Endothelial cell of hepatic sinusoid (primary cell): ENCODE measurements around the gene THSD7A.

Source experiments
- in situ Hi-C: cut with HindIII; loops from 2 replicates; pipeline ENCODE4 v1.10.0; 2017; ENCODE audit warnings: low sequenced_read_pairs

Gene THSD7A

DNA sequence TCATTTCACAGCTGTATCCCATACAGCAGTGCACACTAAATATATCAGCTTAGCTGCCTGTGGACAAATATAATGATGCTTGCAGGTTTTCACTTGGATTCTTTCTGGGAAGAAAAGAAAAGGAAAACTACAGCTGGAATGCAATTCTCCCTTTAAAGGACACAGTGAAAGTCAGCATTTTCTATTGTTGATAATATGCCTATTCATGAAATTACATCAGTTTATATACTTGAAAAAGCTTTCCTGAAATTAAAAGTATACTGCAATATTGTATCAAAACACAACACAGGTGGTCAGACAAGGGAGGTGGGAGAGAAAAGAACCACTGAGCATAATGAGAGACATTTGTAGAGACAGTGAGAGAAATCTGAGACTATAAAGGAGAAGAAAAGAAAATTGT is 20.3 kb downstream of the THSD7A start:
- in situ Hi-C loops: no loop called here

DNA sequence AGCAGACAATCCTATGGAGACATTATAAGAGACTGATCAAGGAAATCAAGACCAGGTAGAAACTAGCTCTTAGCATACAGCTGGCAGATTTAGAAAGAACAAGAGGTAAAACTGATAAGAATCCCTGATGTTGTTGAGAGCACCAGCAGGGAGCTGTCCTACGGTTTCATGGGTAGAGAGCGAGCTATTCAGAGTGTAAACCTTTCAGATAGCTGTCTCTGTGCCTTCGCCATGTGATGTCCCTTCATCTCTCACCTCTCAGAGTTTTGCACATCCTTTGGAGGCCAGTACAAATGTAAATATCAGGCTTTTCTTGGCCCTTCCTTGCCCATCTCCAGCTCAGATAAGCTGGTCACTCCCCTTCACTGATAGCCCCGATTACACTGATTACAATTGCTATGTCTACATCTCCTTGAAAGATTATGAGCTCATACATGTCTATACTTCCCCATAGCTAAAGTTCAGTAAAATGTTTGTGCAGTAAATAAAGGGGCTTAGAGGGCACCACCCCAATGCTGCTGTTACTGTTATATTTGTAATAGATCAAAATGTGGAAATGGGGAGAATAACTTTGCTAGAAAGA is 21.9 kb downstream of the THSD7A start:
- in situ Hi-C loops: no loop called here

- in situ Hi-C loops: no loop called here
Observed at GRCh38 chr7:11807000-11807399, 25.0 kb downstream of the THSD7A start.

DNA sequence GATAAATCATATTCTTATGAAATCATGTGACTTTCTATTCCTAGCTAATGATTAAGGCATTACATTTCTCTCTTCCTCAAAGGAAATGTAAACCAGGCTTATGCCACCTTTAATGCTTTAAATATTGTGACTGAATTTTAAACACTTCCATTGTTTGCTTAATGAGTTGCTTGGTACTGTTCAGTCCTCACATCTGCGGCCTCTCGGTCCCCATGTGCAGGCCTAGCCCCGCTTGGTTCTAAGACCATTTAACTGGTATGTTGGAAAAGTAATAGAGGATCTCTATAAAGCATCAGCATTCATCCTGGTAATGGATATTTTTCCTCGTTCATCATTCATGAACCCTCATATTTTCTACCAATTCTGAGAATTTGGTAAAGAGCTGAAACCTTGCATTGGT is 27.4 kb downstream of the THSD7A start:
- in situ Hi-C loops: no loop called here

- in situ Hi-C loops: no loop called here
Observed at GRCh38 chr7:11795231-11795630, 36.8 kb downstream of the THSD7A start.

DNA sequence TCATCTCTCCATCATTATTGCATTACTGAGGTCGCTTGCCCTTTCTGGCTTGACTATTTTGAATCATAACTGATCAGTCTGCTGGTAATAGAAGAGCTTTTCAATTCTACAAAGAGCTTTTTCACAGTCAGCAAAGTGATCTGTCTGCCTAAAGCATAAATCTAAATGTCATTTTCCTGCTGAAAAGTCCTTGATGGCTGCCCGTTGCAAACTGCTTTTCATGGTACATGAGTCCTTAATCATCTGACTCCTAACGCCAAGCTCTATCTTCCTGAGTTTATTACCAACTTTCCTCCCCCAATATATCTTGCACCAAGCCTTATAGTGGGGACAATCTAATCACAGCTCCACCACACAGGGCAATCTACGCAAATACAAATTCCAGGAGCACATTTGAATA is 39.8 kb downstream of the THSD7A start:
- in situ Hi-C loops: no loop called here

GRCh38 chr7:11788568-11788967 is 43.4 kb downstream of the THSD7A start:
- in situ Hi-C loops: no loop called here

- in situ Hi-C loops: no loop called here
Observed at GRCh38 chr7:11787534-11787933, 44.5 kb downstream of the THSD7A start.

GRCh38 chr7:11786186-11786585 is 45.8 kb downstream of the THSD7A start:
- in situ Hi-C loops: no loop called here

DNA sequence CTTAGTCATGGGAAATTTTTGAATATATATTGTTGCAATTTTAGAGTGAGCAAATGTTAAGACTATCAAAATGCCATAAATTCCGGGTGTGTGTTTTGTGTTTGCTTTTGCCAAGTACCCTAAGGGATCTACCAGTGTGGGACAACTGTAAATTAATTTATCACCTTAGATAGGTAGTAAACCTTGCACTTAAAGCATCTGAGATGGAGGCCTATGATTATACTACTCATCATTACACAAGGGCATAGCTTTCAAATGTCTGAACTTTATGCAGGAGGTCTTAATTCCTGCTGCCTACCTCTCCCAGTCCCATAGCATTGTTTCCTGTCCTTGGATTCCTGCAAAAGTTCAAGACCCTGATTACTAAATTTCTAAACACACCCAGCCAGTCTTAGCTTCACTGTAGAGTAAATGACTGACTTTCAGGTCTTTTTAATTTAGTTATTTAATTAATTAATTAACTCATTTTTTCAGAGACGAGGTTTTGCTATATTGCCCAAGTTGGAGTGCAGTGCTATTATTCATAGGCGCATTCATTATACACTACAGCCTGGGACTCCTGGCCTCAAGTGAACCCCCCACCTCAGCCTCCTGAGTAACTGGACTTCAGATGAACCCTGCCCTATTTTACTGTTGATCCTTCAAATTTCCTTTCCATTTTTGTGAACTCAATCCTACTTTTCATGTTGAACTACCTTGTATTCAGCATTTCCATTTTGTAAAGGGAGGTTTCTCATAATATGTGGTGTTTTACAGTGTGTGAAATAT is 47.0 kb downstream of the THSD7A start:
- in situ Hi-C loops: no loop called here

GRCh38 chr7:11779864-11780674 is 51.9 kb downstream of the THSD7A start:
- in situ Hi-C loops: no loop called here

GRCh38 chr7:11776039-11776438 is 56.0 kb downstream of the THSD7A start:
- in situ Hi-C loops: no loop called here

DNA sequence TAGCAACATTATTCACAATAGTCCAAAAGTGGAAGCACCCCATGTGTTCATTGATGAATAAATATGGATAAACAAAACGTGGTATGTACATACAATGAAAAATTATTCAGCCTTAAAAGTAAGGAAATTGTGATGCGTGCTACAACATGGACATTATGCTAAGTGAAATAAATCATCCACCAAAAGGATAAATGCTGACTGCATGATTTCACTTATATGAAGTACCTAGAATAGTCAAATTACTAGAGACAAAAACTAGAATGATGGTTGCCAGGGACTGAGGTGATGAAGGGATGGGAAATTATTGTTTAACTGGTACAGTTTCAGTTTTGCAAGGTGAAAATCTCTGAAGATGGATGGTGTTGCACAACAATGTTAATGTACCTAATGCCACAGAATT is 56.6 kb downstream of the THSD7A start:
- in situ Hi-C loops: no loop called here

GRCh38 chr7:11768263-11768662 is 63.7 kb downstream of the THSD7A start:
- in situ Hi-C loops: no loop called here

- in situ Hi-C loops: no loop called here
Observed at GRCh38 chr7:11767148-11767547, 64.8 kb downstream of the THSD7A start.

DNA sequence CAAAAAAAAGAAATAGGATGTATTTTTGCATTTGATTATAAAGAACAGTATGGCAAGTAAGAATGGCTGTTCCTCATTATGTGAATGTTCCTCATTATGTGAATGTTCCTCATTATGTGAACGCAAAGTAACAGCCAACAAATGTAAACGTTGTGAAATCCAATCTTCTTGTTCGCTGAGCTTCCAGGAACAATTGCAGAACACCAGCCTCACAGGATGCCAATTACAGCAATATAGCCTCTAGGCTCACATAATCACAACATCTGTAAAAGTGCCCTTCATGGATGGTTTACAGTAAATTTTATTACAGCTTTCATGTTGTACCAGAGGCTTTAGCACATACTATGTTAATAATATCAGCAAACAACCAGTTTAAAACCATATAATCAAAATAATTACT is 71.6 kb downstream of the THSD7A start:
- in situ Hi-C loops: no loop called here

DNA sequence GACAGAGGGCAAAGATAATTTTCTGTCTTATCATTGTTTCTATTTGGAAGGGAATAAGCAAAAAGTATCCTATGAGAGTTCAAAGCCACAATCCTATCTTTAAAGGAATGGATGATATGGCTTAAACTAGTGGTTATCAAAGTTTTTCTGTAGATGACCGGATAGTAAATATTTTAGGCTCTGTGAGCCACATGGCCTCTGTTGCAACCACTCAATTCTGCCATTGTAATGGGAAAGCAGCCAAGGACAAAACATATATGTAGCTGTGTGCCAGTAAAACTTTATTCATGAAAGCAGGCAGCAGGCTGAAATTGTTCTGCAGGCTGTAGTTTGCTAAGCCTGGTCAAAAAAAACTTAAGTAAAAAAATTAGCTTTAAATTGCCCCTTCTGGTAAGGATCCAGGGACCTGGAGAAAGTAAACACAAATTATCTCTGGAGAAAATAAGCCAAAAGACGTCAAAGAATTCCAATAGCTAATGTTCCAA is 73.3 kb downstream of the THSD7A start:
- in situ Hi-C loops: no loop called here

DNA sequence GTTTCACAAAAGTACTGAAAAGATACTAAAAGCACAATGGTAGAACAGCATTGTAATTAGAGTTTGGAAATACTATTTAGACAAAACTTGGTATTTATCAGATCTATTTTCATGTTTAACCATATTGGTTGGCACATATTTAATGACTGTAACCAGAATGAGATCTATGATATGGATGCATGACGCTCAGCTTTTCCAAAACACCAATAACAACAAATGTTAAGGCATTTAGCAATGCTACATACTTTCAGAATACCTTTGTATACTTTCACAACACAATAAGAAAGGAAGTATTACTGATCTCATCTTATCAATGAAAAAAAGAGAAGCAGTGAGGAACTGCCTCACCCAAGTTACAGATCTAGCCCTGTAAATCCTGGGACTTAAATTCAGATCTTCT is 74.8 kb downstream of the THSD7A start:
- in situ Hi-C loops: no loop called here

DNA sequence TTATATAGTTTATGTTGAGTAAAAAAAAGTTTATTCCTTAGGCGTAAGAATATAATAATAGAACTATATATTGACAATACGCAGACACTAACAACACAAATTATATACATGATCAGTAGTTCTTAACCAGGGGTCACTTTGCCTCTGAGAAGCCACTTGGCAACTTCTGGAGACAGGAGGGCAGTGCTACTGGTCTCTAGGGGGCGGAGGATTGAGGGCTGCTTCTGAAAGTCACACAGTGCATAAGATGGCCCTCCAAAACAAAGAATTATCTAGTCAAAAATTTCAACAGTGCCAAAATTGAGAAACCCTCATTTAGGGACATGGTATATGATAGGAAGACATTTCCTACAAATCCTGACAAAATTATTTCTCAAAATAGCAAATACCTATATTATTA is 77.1 kb downstream of the THSD7A start:
- in situ Hi-C loops: loop anchor here (5.0 kb wide), 1 partner anchor 62 kb away; no protein-coding TSS in a partner anchor

DNA sequence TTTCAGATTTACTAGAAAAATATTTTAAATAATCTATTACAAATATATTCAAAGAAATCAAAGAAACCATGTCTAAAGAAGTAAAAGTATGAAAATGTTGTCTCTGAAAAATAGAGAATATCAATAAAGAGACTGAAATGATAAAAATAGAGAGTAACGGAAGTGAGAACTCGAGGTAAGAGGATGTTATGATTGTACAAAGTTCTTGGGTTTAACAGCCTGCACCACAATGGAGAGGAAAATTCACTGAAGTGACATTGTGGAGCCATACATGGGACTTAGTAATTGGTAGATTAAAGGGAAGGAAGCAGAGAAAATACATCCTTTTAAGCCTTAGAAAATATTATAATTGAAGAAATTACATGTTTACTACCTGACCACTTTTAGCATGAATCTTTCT is 77.9 kb downstream of the THSD7A start:
- in situ Hi-C loops: loop anchor here (5.0 kb wide), 1 partner anchor 63 kb away; no protein-coding TSS in a partner anchor

GRCh38 chr7:11753433-11753832 is 78.6 kb downstream of the THSD7A start:
- in situ Hi-C loops: loop anchor here (5.0 kb wide), 1 partner anchor 64 kb away; no protein-coding TSS in a partner anchor
